PC-9 (cell line): ENCODE data around the gene ZNF24.

ENCODE experiments used
- CTCF ChIP-seq: fragments of 200-600 bp; sonication (generic); conservative IDR thresholded peaks from 2 replicates; pipeline ENCODE4 v1.6.1; 2017; ENCODE audit warnings: mixed run types, antibody characterized with exemption, mild to moderate bottlenecking, moderate library complexity
- EZH2 ChIP-seq: fragments of 200-600 bp; sonication (generic); IDR thresholded peaks from 2 replicates; pipeline ENCODE4 v1.8.0; 2017; ENCODE audit warnings: antibody characterized with exemption, low read depth

GRCh38 chr18:35335866-35336265, 8.4 kb downstream of the ZNF24 start:
- TF ChIP-seq CTCF (no peak), EZH2 (no peak)
